ENCODE data around the gene ADAR.

ADAR gene

DNA sequence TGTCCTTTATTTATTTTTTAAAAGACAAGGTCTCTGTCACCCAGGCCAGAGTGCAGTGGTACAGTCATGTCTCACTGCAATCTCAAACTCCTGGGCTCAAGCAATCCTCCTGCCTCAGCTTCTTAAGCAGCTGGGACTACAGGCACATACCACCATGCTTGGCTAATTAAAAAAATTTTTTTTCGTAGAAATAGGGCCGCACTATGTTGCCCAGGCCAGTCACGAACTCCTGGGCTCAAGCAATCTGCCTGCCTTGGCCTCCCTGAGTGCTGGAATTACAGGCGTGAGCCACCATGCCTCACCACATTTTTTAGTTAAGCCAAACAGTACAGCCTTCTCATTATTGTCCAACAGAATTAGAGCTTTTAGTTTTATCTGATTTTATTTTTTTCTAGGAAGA is 7.4 kb upstream of the ADAR start:
- no peak for DNase-seq (ENCODE audit: low read depth in 2 of 2)

DNA sequence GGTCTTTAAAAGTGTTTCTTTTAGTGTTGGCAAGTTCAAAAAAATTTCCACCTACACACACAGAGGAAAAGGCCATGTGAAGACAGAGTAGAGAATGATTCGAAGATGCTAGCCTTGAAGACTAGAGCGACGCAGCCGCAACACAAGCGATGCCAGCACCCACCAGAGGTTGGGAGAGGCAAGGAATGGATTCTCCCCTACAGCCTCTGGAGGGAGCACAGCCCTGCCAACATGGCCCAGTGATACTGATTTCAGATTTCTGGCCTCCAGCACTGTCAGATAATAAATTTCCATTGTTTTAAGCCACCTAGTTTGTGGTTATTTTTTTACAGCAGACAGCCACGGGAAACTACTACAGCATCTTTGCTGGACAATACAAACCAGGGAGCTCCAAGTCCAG is 6.9 kb upstream of the ADAR start:
- no peak for DNase-seq (ENCODE audit: low read depth in 2 of 2)

DNA sequence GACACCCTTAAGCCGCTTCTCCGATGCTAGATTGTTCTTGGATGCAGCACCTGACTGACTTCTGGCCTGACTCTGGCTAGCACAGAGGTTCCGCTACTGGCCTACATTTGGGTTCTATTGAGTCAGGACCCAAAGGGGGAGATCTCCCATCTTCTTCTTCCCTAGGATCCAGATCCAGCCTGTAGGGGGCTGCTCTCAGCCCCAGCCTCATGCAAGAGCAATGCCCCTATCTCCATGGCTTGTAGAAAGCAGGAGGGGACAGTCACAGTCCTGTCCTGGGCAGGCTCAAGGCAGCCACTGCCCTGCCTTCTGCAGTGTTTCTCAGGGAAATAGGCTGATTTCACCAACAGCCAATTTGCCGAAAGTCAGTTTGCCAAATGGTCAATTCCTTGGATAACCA is 6.3 kb upstream of the ADAR start:
- no peak for DNase-seq (ENCODE audit: low read depth in 2 of 2)

DNA sequence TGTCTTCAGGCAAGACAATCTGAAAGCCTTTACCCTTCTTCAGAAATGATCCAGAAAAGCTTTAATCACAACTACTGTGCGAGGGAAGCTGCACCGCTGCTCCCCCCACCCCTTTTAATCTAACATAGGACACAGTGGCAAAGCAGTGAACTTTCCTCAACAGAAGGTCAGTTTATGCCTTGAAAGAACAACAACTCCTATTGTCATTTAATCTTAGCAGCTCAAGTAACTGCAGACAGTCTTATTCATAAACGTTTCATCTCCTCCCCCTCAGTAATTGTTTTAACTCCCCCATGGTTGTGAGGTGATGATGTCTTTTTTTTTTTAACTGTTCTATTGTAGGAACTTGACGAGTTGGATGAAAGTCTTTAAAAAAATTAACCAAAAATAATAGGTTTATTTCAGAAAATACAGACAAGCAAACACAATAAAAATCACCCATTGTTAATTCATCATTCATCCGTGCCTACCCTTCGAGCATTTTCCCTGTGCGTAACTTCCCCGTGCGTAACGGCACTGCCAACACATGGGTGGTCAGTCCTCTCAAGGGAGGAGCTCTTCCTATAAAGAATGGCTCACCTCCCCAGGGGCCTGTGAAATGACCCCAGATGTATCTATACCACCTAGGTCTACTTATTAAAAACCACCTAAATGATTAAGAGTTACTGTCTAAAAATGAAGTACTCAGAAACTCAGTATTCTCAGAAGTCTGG is 3.3 kb upstream of the ADAR start:
- no peak for DNase-seq (ENCODE audit: low read depth in 2 of 2)

DNA sequence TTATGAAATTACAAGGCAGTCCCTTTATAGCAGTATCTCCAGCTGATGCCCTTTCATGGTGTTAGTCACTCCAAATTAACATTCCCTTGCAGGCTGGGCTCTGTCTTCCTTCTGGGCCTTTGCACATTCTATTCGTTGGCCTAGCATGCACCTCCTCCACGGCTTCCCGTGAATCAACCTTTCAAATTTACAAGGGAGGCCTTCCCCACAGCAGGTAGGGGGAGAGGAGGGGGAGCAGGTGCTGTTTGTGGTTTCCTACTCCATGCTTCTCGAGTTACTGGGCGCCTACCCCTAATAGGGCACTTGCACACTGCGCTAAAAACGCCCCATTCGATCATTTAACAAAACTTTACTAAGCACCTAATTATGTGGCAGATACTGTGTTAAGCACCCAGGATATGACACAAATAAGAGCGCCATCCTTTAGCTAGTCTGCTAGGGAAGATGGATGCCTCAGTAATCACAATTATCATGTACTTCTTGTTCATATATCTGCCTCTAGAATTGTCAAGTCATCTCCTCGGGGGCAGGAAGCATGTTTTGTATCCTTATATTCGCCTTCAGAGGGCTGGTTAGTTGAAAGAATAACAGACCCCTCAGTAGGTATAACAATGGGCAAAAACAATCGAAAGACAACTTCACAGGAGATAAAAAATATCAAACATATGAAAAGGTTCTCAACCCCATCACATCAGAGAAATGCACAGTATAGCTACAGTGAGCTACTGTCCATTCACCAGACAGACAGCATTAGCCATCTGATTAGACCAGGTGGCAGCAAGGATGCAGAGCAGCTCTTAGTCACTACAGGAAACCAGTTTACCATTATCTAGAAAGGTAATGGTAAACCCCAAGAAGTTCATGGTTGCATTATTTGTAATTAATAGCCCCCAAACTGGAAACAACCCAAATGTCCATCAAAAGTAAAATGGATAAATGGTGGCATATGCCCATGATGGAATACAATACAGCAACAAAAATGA is 1.7 kb upstream of the ADAR start:
- no peak for DNase-seq (ENCODE audit: low read depth in 2 of 2)

DNA sequence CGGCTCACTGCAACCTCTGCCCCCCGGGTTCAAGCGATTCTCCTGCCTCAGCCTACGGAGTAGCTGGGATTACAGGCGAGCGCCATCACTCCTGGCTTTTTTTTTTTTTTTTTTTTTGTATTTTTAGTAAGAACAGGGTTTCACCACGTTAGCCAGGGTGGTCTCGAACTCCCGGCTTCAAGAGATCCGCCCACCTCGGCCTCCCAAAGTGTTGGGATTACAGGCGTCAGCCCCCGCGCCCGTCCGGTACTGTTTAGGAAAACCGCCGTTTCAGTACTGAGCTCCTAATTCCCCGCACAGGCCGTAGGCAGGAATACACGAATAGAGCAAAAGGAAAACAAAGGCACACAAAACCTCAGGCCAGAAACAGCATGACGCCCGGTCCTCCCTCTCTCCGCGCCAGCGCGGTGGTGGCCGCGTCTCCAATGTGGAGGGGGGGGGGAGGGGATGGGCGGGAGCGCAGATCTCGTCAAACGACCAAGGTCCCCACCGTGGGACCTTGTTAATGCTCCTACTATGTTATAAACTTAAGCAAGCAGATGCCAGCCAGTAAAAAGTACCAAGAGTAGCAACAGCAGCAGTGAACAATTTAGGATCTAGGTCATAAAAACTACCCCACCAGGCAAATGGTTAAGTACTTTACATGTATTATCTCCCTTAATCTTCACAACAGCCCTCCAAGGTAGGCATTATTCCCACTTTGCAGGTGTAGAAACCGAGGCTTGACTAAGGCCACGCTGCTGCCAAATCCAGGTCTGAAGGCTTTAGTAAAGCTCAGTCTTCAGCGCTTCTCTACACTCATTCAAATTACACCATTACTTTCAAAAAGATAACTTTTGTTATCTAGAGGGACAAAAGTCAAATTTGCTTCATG is 648 bp upstream of the ADAR start:
- DNase-seq (ENCODE audit: low read depth in 2 of 2) = no peak

DNA sequence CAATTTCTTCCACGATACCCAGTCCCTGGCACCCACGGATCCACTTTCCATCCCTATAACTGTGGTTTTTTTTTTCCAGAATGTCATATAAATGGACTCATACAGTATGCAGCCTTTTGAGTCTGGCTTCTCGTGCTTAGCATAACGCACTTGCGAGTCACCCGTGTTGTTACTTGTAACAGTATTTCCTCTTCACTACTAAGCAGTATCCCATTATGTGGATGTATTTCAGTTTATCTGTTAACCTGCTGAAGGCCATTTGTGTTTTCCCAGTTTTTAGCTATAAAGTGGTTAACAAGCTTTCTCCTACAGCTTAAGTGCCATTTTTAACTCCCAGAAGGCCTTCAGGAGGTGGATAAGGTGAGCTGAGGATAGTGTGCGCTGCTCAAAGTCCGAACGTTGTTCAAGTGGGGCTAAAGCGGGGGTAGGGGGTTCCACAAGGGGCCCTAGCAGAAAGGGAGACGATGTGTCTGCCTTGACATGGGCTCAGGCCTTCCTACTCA is 829 bp downstream of the ADAR start:
- no peak for DNase-seq (ENCODE audit: low read depth in 2 of 2)

DNA sequence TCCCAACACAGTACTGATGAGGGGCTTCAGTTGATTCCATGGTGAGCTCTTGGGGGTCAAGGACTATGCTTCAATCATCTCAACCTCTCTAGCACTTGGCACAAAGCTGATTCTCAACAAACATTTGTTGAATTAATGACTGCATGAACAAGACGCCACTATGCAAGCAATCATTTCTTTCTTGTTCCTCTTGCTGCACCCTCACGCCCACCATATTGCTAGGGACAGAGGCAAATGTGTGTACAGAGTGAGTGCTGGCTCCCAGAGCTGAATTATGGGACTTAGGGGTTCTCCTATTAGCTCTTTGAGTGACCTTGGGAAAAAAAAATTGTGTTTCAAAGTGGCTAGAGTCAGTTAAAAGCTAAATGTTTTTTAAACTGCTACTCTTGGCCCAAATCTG is 2.5 kb downstream of the ADAR start:
- no peak for DNase-seq (ENCODE audit: low read depth in 2 of 2)

DNA sequence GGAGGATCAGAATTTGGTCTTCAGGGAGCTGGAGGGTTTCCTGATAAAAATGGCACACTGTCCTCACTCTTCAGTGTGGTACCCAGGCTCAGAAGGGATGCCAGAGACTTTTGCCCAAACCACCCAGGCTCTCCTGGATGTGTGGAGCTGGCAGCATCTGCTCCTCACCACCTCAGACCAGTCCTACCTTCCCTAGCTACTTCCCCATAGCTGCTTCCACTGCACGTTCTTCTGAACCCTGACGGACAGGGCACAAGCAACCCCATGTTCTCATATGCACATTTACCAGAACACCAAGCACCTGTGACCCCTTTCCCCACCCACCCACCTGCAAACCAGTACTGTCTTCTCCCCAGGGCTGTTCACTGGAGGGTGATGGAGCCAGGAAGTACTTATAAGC is 4.7 kb downstream of the ADAR start:
- no peak for DNase-seq (ENCODE audit: low read depth in 2 of 2)

DNA sequence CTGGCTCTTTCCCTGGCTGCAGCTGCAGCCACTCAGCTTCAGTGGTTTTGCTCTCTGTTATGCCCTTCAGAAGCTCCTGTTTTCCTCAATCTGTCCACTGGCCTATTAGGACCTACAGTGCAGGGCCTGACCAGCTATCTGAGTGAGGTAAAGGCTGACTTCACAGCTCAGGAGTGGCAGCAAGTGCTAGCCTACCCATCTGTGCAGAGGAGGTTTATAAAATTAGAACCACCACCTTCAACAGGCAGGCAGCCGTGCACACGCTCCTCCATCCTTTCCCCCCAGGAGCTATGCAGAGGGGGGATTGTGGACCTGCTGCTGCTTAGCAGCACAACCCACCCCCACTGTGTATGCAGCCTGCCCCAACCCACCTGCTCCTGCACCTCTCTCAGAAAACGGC is 8.3 kb downstream of the ADAR start:
- no peak for DNase-seq (ENCODE audit: low read depth in 2 of 2)

DNA sequence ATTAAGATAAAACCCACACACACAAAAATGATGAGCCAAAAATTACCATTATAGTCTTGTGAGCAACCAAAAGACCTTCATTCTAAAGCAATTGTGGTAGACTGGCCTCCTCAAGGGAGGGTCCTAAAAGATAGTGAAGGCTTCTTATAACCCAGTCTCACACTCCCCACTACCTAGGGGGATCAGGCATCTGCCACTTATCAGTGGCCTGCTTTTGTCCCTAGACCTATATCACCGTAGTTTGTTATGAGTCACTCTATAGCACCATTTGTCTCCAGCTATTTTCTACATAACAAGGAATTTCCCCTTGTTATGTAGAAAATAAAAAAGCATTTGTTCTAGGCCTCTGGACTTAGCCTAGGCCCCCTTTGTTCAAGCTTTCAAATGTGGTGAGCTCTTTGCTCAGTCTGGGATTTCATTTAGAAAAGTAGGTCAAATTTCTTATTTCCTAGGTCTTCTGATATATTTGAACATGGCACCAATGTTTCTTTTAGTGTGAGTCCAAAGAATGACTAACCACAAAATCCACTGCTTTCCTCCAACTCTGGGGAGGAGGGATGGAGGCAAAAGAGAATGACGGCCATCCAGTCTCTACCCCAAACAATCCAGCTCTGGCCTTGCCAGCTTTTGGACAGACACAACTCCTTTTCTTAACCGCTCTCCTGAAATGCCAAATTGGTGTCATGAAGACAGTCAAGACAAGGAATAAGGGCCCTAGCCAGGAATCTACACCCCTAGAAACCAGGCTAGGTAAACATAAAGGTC is 8.9 kb downstream of the ADAR start:
- DNase-seq (ENCODE audit: low read depth in 2 of 2) = no peak

DNA sequence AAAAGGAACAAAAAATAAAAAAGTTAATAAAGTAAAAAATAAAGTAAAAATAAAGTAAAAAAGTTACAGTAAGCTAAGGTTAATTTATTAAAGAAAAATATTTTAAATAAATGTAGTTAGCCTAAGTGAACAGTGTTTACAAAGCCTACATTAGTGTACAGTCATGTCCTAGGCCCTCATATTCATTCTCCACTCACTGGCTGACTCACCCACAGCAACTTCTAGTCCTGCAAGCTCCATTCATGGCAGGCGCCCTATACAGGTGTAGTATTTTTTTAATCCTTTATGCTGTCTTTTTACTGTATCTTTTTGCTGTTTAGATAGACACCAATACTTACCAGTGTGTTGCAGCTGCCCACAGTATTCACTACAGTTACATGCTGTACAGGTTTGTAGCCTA is 12.4 kb downstream of the ADAR start:
- DNase-seq (ENCODE audit: low read depth in 2 of 2) = no peak

DNA sequence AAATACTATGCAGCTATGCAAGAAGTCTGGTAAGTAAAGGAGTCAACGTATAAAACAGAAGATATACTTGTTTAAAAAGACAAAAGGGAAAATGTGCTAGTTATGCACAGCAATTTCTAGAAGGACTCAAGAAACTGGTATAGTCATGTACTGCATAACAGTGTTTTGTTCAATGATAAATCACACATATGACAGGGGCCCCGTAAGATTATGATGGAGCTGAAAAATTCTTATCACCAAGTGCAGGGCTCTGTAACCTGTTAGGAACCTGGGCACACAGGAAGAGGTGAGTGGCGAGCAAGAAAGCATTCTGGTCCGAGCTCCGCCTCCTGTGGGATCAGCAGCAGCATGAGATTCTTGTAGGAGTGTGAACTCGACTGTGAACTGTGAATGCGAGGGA is 13.2 kb downstream of the ADAR start:
- no peak for DNase-seq (ENCODE audit: low read depth in 2 of 2)

DNA sequence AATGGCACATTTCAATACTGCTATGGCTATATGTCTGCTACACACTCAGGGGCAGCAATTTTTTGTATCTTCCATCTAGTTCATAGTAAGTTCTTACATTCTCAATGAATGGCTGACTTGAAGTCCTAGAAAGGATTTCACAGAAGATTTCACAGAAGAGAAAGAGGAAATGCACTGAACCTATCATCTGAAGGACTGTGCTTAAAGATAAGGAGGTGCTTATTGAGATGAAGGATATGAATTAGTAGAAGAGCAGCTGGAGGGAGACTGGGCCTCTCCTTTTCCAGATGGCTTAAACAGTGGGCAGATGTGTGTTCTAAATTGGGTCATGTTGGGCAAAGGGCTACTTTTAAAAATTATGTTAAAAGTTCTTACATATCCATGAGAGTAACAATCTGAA is 14.6 kb downstream of the ADAR start:
- DNase-seq (ENCODE audit: low read depth in 2 of 2) = no peak

DNA sequence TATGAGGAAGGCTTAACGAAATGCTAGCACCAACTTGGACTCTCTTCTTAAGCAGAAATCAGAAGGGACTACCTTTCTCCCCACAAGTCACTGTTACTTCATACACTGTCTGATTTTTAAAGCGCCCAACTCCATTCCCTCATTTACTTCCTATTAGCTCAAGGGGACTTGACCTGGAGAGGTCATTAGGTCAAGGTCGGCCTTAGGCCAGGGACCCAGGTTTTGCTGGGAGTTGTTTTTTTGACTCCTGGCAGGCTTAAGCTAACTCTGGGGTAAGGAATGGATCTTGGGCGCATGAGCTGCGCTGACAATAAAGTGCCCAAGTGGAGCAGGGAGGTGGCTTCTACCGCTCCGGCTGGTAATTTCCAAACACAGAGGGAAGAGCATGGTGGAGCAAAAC is 16.8 kb downstream of the ADAR start:
- DNase-seq (ENCODE audit: low read depth in 2 of 2) = no peak

DNA sequence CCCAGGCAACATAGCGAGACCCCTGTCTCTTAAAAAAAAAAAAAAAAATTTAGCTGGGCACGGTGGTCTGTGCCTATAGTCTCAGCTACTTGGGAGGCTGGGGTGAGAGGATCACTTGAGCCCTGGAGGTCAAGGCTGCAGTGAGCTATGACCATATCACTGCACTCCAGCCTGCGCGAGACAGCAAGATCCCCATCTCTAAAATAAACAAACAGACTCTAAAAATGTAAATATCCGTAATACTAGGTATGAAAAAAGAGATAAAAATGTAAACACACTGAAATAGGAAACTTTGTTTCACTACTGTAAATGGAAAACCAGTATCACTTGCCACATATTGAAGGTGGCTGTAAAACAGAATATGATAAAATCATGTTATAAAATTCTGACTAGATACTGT is 17.2 kb downstream of the ADAR start:
- DNase-seq (ENCODE audit: low read depth in 2 of 2) = no peak

DNA sequence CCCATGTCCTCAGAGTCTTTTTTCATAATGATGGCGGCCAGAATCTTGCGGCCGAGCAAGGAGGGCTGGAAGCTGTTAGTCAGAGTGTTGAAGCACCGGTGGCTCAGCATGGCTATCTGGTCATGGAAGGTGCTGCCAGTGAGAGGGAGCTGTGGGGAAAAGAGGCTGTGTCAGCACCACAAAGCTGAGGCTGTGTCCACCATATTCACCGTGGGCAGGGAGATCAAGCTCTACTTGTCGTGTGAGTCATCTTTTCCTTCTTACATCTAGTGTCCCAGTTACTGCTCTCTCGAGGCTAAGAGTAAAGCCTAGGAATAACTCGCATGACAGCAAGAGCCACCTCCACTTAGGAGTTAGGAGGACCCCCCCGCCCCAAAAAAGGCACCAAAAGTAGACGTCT is 18.2 kb downstream of the ADAR start:
- DNase-seq (ENCODE audit: low read depth in 2 of 2) = no peak

DNA sequence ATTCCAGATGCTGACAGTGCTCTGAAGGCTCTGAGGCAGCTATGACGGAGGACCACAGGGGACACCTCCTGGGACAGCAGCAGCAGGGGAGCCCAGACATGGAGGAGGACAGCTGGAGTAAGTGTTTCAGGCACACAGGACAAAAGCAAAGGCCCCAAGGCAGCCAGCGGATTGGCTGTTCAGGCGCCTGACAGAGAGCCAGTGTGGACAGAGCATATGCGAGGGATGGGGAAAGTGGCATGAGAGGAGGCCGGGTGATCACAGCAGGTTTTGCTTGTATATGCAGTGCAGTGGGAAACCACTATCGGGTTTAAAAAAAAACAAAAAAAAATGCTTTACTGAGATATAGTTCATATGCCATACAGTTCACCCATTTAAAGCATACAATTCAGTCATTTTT is 21.3 kb downstream of the ADAR start:
- DNase-seq (ENCODE audit: low read depth in 2 of 2) = no peak

DNA sequence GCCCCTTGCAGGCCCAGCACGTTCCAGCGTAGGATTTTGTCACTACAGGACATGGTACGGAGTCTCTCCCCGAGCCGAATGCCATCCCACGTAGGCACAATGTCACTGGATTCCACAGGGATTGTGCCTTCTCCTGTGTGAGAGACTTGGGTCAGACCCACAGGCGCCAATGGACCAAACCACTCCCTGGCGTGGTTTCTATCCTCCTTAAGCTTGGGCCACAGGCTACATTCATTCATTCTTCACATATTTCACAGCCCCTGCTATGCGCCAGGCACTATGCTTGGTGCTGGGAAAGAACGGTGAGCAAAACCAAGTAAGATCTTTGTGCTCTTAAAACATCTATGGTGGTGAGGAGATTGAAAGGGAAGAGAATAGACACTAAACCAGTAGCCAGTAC is 21.8 kb downstream of the ADAR start:
- no peak for DNase-seq (ENCODE audit: low read depth in 2 of 2)

DNA sequence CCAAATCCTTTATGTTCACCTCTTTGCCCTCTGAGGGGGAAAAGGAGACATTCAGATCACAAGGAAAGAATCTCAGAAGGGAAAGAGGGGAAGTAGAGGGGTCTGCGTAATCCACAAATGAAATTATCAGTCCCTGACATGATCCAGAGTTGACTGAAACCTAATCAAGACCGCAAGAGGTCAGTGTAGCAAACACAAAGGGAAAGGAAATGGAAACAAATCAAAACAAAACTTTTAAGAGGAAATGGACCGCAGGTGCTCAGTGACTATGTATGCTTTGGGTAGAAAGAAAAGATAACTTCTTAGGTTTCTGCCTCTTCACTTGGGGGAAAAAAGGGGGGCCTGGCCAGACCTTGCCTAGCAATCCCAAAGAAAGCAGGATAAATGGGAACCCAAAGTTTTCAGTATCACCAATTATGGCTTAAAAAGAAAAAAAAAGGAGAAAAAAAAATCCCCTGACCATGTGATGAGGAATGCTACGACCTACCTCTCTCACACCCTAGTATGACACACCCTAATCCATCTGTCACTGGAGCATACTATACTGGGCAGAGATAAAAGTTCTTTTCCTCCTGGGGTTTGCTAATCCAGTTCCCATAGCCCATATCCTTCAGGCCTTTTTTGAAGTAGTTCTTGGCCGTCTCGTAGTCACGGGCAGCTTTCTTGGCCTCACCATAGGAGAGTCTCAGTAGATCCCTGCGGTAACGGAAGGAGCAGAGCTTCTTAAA is 23.6 kb downstream of the ADAR start:
- no peak for DNase-seq (ENCODE audit: low read depth in 2 of 2)

DNA sequence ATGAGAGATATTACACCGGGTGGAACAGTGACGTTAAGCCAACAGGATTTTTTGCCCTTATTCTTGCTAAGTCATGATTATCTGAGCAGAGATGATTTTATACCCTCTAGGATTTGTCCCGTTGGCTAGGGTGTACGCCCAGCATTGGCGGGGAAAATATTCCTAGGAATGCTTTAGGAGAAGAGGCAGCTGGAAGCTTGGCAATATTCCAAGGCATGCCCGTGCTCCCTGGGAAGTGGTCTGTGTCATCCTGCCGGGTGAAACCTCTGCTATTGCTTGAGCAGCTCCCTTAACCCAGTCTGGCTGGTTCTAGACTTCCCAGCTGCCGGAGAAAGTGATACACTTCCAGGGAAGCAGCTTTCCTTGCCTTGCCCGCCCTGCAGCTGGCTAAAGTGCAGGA is 24.2 kb downstream of the ADAR start:
- DNase-seq (ENCODE audit: low read depth in 2 of 2) = no peak
